ENCODE data around the gene SUN5. TPM values are rescaled to one million over a fixed set of nuclear protein-coding genes. Genes with fewer than 3 reads are reported as not detected.
"Not testable (repeated sequence)": the region's sequence is repeated elsewhere in the genome, so short reads cannot be mapped to it uniquely, and the experiment has no call there.

Gene SUN5
- not detected for total RNA-seq

DNA sequence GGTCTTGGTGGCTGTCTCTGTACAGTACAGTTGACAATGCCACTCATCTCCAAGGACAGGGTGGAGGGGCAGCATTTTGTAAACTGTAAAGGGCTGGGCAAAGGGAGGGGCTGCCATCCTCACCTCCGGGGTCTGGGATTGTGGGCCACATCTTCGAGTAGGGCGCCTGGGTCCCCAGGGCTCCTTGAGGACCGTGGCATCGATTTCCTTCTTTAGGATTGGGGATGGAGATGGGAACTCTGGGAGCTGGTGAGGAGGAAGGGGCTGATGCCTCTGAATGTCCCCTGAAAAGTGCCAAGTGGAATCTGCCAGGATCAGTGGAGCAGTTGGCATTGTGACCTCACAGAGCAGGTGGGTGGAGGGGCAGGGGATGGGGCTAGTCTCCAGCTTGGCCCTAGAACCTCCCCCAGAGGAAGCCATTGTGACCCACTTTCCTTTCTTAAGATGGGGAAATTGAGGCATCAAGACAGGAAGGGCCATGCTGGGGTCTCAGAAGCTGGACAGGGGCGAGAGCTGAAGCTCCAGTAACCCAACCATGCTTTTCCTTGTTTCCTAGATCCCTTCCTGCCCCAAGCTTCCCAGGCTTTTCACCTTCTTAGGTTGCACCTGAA, at the start of gene SUN5:
Gene SUN5, minus strand, starts transcription at position 293 of the 611 bp plus-strand sequence. Its CDS starts 93 bp downstream, at position 200.
- peaks cover 8% of the 10 kb centered on the region for H3K4me1 Mint-ChIP-seq
- H3K9me3 Mint-ChIP-seq: no peaks in the 10 kb centered on the region
- H3K27me3 Mint-ChIP-seq: no peaks in the 10 kb centered on the region
- ATAC-seq (replicated peaks): no peak
- H3K36me3 Mint-ChIP-seq (ENCODE audit: low read depth): no peaks in the 10 kb centered on the region
- no peak within 1 kb of the TSS for H3K4me3 Mint-ChIP-seq
- no peak within 1 kb of the TSS for H3K27ac Mint-ChIP-seq

GRCh38 chr20:33053291-33054106, 49.3 kb upstream of the SUN5 start, which contains the start of gene BPIFB3:
TSS of gene BPIFB3 (plus strand) at chr20:33053903. CDS start at chr20:33055436, 1,533 bp downstream.
- no peaks in the 10 kb centered on the region for H3K36me3 Mint-ChIP-seq (ENCODE audit: low read depth)
- H3K27ac Mint-ChIP-seq: no peak within 1 kb of the TSS
- H3K4me1 Mint-ChIP-seq: no peaks in the 10 kb centered on the region
- H3K4me3 Mint-ChIP-seq: no peak within 1 kb of the TSS
- H3K9me3 Mint-ChIP-seq: no peaks in the 10 kb centered on the region
- ATAC-seq (replicated peaks): no peak
- H3K27me3 Mint-ChIP-seq: no peaks in the 10 kb centered on the region

- H3K36me3 Mint-ChIP-seq (ENCODE audit: low read depth): no peaks in the 10 kb centered on the region
- no peak overlapping the region for H3K4me3 Mint-ChIP-seq
- no peak overlapping the region for H3K27ac Mint-ChIP-seq
- no peak for ATAC-seq (replicated peaks)
- H3K27me3 Mint-ChIP-seq: no peaks in the 10 kb centered on the region
- no peaks in the 10 kb centered on the region for H3K9me3 Mint-ChIP-seq
- no peaks in the 10 kb centered on the region for H3K4me1 Mint-ChIP-seq
Measured at GRCh38 chr20:33051333-33051732, 47.1 kb upstream of the SUN5 start.

- Mint-ChIP-seq H3K27me3 (no peaks in the 10 kb centered on the region), H3K4me1 (no peaks in the 10 kb centered on the region), H3K4me3 (no peak overlapping the region), H3K27ac (no peak overlapping the region), H3K9me3 (peaks cover 7% of the 10 kb centered on the region), H3K36me3 (ENCODE audit: low read depth) (no peaks in the 10 kb centered on the region)
- ATAC-seq (replicated peaks): no peak
Measured at GRCh38 chr20:33046412-33046811, 42.2 kb upstream of the SUN5 start.

DNA sequence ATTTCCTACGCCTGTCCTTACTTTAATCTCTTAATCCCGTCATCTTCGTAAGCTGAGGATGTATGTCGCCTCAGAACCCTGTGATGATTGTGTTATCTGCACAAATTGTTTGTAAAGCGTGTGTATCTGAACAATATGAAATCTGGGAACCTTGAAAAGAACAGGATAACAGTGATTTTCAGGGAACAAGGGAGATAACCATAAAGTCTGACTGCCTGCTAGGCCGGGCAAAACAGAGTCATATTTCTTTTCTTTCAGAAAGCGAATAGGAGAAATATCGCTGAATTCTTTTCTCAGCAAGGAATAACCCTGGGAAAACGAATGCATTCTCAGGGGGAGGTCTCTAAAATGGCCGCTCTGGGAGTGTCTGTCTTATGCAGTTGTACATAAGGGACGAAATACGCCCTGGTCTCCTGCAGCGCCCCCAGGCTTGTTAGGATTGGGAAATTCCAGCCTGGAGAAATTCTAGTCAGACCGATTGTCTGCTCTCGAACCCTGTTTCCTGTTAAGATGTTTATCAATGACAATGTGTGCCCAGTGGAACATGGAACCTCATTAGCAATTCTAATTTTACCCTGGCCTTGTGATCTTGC, 41.0 kb upstream of the SUN5 start:
- H3K9me3 Mint-ChIP-seq, H3K4me1 Mint-ChIP-seq, H3K27ac Mint-ChIP-seq: not testable (repeated sequence)

DNA sequence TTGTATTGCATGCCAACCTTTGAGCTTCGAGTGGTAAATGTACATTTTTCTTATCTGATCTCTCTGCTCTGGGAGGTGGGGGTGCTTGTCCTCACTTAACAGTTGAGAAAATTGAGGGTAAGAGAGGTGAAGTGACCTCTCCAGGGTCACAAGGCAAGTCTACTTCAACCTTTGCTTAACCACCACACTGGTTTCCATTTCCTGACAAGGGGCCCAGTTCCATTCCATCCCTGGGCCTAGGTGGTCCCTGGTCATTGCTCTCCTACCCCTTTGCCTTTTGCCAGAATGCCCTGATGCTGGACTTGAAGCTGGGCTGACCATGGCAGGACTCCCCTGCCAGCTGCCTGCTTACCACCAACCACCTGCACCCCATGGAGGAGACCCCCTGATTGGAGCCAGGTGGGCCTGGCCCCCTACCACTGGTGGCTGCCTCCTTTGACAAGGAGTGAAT, 39.5 kb upstream of the SUN5 start:
- Mint-ChIP-seq H3K4me1 (no peaks in the 10 kb centered on the region), H3K4me3 (no peak overlapping the region), H3K36me3 (ENCODE audit: low read depth) (no peaks in the 10 kb centered on the region), H3K27ac (no peak overlapping the region), H3K9me3 (peaks cover 7% of the 10 kb centered on the region), H3K27me3 (no peaks in the 10 kb centered on the region)
- no peak for ATAC-seq (replicated peaks)

More for the DNA sequence above, 41.0 kb upstream of the SUN5 start:
- ATAC-seq (replicated peaks); H3K27me3 Mint-ChIP-seq; H3K36me3 Mint-ChIP-seq (ENCODE audit: low read depth); H3K4me3 Mint-ChIP-seq: not testable (repeated sequence)

DNA sequence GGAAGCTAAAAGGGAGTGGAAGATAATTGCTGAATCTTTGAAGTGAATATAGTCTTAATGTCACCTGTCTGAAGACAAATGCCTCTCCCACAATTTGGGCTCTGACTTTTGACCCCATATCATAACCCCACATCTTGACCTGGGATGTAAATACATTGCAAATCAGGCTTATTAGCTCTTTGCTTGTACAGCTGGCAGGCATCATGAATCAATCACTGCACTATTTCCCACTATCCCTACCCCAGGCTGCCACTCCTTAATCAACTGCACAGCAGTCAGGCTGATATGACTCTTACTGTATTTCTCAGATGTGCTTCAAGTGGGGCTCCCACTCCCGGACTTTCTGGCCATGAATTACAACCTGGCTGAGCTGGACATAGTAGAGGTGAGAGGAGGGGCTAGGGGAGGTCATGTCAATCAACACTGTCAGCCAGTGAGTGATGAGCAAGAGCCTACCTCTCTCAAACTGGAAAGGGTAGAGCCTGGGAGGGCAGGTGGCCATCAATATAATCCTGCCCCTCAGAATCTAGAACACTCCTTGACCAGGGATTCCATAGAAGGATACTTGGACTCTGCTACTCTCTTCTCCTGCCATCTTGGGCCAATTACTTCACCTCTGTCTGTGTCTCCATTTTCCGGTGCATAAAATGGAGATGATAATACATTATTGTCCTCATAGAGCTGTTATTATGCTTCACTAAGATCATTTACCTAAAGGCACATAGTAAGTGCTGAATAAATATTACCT, 38.9 kb upstream of the SUN5 start:
- no peak overlapping the region for H3K27ac Mint-ChIP-seq

GRCh38 chr20:33042430-33042829, 38.2 kb upstream of the SUN5 start:
- Mint-ChIP-seq H3K9me3 (peaks cover 7% of the 10 kb centered on the region), H3K4me1 (no peaks in the 10 kb centered on the region), H3K27ac (no peak overlapping the region), H3K4me3 (no peak overlapping the region), H3K36me3 (ENCODE audit: low read depth) (no peaks in the 10 kb centered on the region), H3K27me3 (no peaks in the 10 kb centered on the region)
- ATAC-seq (replicated peaks): no peak

More for the DNA sequence above, 38.9 kb upstream of the SUN5 start:
- no peak for ATAC-seq (replicated peaks)
- H3K9me3 Mint-ChIP-seq: peaks cover 7% of the 10 kb centered on the region
- H3K36me3 Mint-ChIP-seq (ENCODE audit: low read depth): no peaks in the 10 kb centered on the region
- no peaks in the 10 kb centered on the region for H3K4me1 Mint-ChIP-seq
- H3K4me3 Mint-ChIP-seq: no peak overlapping the region
- no peaks in the 10 kb centered on the region for H3K27me3 Mint-ChIP-seq

DNA sequence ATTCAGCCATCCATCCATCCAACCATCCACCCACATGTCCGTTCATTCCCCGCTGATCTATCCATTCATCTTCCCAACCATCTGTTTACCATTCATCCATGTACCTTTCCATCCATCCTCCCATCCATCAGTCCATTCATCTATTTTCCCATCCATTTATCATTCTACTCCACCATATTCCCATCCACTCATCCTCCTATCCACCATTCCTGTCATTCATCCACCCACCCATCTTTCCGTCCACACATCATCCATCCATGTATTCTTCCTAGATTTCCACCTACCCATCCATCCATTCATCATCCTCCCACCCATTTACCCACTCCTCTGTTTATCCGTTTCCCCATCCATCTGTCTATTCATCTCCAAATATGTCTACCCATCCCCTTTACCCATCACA, 34.0 kb upstream of the SUN5 start:
- no peaks in the 10 kb centered on the region for H3K9me3 Mint-ChIP-seq
- no peaks in the 10 kb centered on the region for H3K27me3 Mint-ChIP-seq
- no peak for ATAC-seq (replicated peaks)

GRCh38 chr20:33037456-33037855, 33.2 kb upstream of the SUN5 start:
- no peaks in the 10 kb centered on the region for H3K4me1 Mint-ChIP-seq
- no peaks in the 10 kb centered on the region for H3K9me3 Mint-ChIP-seq
- no peak overlapping the region for H3K27ac Mint-ChIP-seq
- H3K27me3 Mint-ChIP-seq: no peaks in the 10 kb centered on the region
- H3K4me3 Mint-ChIP-seq: no peak overlapping the region
- H3K36me3 Mint-ChIP-seq (ENCODE audit: low read depth): no peaks in the 10 kb centered on the region
- ATAC-seq (replicated peaks): no peak

More for the DNA sequence above, 34.0 kb upstream of the SUN5 start:
- no peak overlapping the region for H3K4me3 Mint-ChIP-seq
- H3K27ac Mint-ChIP-seq: no peak overlapping the region
- no peaks in the 10 kb centered on the region for H3K4me1 Mint-ChIP-seq
- H3K36me3 Mint-ChIP-seq (ENCODE audit: low read depth): no peaks in the 10 kb centered on the region

DNA sequence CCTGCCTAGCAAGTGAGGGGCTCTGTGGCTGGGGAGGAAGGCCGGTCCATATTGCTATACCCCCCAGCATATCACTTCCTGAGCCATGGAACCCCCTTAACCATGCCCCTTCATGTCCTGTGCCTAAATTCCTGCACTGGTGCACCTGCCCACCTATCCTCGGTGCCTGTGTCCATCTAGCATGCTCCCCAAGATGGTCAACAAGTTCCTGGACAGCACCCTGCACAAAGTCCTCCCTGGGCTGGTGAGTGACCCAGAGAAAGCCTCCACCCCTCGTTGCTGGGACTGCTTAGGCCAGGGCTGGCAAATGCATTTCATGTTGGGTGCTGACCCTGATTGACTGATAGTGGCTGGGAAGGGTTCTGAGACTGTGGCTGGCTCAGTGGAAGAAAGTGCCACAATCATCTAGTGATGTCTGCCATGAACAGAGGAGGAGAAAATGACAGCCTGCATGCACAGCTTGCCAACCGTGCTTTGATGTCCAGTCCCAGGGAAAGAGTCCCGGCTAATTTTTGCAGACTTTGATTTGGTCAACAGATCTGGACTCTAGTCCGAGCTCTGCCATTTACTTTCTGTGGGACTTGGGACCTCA, 30.8 kb upstream of the SUN5 start:
- H3K9me3 Mint-ChIP-seq: no peaks in the 10 kb centered on the region
- H3K4me1 Mint-ChIP-seq: no peaks in the 10 kb centered on the region
- no peak for ATAC-seq (replicated peaks)
- no peak overlapping the region for H3K4me3 Mint-ChIP-seq
- H3K27me3 Mint-ChIP-seq: no peaks in the 10 kb centered on the region
- no peaks in the 10 kb centered on the region for H3K36me3 Mint-ChIP-seq (ENCODE audit: low read depth)
- no peak overlapping the region for H3K27ac Mint-ChIP-seq

- H3K27ac Mint-ChIP-seq: no peak overlapping the region
- H3K36me3 Mint-ChIP-seq (ENCODE audit: low read depth): no peaks in the 10 kb centered on the region
- ATAC-seq (replicated peaks): no peak
- H3K4me1 Mint-ChIP-seq: no peaks in the 10 kb centered on the region
- H3K27me3 Mint-ChIP-seq: no peaks in the 10 kb centered on the region
- H3K9me3 Mint-ChIP-seq: no peaks in the 10 kb centered on the region
- H3K4me3 Mint-ChIP-seq: no peak overlapping the region
Measured at GRCh38 chr20:33034115-33034514, 29.9 kb upstream of the SUN5 start.

DNA sequence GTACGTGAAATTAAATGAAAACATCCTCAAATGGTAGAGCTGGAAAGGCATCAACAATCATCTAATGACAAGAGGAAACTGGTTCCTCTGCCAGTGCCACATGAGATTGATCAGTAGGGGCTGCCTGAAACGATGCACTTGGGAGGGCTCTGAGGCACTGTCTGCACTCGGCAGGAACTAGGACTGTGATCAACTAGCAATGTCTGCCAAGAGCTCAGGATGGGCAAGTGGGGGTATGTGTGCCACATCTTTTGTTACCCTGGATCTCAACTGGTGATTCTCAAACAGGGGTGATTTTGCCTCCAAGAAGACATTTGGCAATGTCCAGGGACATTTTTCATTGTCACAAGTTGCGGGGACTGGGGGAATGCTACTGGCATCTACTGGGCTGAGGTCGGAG, 29.1 kb upstream of the SUN5 start:
- no peak for ATAC-seq (replicated peaks)
- H3K27ac Mint-ChIP-seq: no peak overlapping the region
- H3K36me3 Mint-ChIP-seq (ENCODE audit: low read depth): no peaks in the 10 kb centered on the region
- no peak overlapping the region for H3K4me3 Mint-ChIP-seq
- H3K9me3 Mint-ChIP-seq: no peaks in the 10 kb centered on the region
- no peaks in the 10 kb centered on the region for H3K27me3 Mint-ChIP-seq
- H3K4me1 Mint-ChIP-seq: no peaks in the 10 kb centered on the region

GRCh38 chr20:33032555-33032954, 28.3 kb upstream of the SUN5 start:
- Mint-ChIP-seq H3K27me3 (no peaks in the 10 kb centered on the region), H3K27ac (no peak overlapping the region), H3K36me3 (ENCODE audit: low read depth) (no peaks in the 10 kb centered on the region), H3K4me3 (no peak overlapping the region), H3K4me1 (no peaks in the 10 kb centered on the region), H3K9me3 (no peaks in the 10 kb centered on the region)
- ATAC-seq (replicated peaks): no peak

Data from activated T-helper 17 cell treated with anti-CD3 and anti-CD28 coated beads, Interleukin-2, amount 50 U/mL, for 72 hours (primary cell).